MM.1S (cell line): ENCODE results near the gene RAB7A.

Source experiments
- DNase-seq: peaks from one replicate; pipeline ENCODE4 v3.0.0-alpha.2; 2015
- H2AFZ ChIP-seq: fragments of 300-600 bp; sonication (generic); 2 replicates; pipeline ENCODE4 v1.6.0; 2016; ENCODE audit warnings: antibody characterized with exemption, low read length
- H3F3A ChIP-seq: fragments of 300-600 bp; sonication (generic); 2 replicates; pipeline ENCODE4 v1.6.1; 2016; ENCODE audit warnings: mild to moderate bottlenecking, antibody characterized with exemption, low read length, moderate library complexity, mixed read lengths; ENCODE audit not compliant: insufficient read depth
- H3K27ac ChIP-seq: fragments of 300-600 bp; sonication (generic); 2 replicates; pipeline ENCODE4 v1.5.1; 2016; ENCODE audit warnings: mild to moderate bottlenecking, low read length
- H3K27me3 ChIP-seq: fragments of 300-600 bp; sonication (generic); replicated peaks from 2 replicates; pipeline ENCODE4 v1.6.0; 2016; ENCODE audit warnings: low read length; ENCODE audit not compliant: insufficient read depth
- H3K36me3 ChIP-seq: fragments of 300-600 bp; sonication (generic); replicated peaks from 2 replicates; pipeline ENCODE4 v1.6.1; 2016; ENCODE audit warnings: mild to moderate bottlenecking, low read length, mixed read lengths; ENCODE audit not compliant: insufficient read depth
- H3K4me1 ChIP-seq: fragments of 300-600 bp; sonication (generic); 2 replicates; pipeline ENCODE4 v1.6.1; 2016; ENCODE audit warnings: low read length, mixed read lengths
- H3K4me2 ChIP-seq: fragments of 300-600 bp; sonication (generic); 2 replicates; pipeline ENCODE4 v1.6.0; 2016; ENCODE audit warnings: low read depth, low read length
- H3K4me3 ChIP-seq: fragments of 300-600 bp; sonication (generic); 2 replicates; pipeline ENCODE4 v1.5.1; 2016; ENCODE audit warnings: low read length, mixed read lengths
- H3K79me2 ChIP-seq: fragments of 300-600 bp; sonication (generic); 2 replicates; pipeline ENCODE4 v1.6.1; 2016; ENCODE audit warnings: mixed run types, low read length, mixed read lengths
- H3K9ac ChIP-seq: fragments of 300-600 bp; sonication (generic); 2 replicates; pipeline ENCODE4 v1.6.1; 2016; ENCODE audit warnings: low read length, mixed read lengths
- H3K9me2 ChIP-seq: fragments of 300-600 bp; sonication (generic); replicated peaks from 2 replicates; pipeline ENCODE4 v1.6.1; 2016; ENCODE audit warnings: mild to moderate bottlenecking, low read length, mixed read lengths; ENCODE audit not compliant: insufficient read depth
- H3K9me3 ChIP-seq: fragments of 300-600 bp; sonication (generic); replicated peaks from 2 replicates; pipeline ENCODE4 v1.6.1; 2016; ENCODE audit warnings: mild to moderate bottlenecking, low read length, mixed read lengths; ENCODE audit not compliant: insufficient read depth
- H4K20me1 ChIP-seq: fragments of 300-600 bp; sonication (generic); 2 replicates; pipeline ENCODE4 v1.6.1; 2016; ENCODE audit warnings: mild to moderate bottlenecking, low read length, moderate library complexity, mixed read lengths; ENCODE audit not compliant: insufficient read depth
- EZH2 ChIP-seq: fragments of 300-600 bp; sonication (generic); optimal IDR thresholded peaks from 2 replicates; pipeline ENCODE3; 2017; ENCODE audit warnings: low read depth, mild to moderate bottlenecking, antibody characterized with exemption, low read length, mixed read lengths
- EZH2phosphoT487 ChIP-seq: fragments of 300-600 bp; sonication (generic); IDR thresholded peaks from 2 replicates; pipeline ENCODE4 v1.6.1; 2018; ENCODE audit warnings: antibody characterized with exemption, low read length
- TF ChIP-seq, protein P1 (sequence below): fragments of 300-600 bp; sonication (generic); IDR thresholded peaks from 2 replicates; pipeline ENCODE4 v1.5.1; 2016; ENCODE audit warnings: antibody characterized with exemption, low read length, mixed read lengths

Gene RAB7A

DNA sequence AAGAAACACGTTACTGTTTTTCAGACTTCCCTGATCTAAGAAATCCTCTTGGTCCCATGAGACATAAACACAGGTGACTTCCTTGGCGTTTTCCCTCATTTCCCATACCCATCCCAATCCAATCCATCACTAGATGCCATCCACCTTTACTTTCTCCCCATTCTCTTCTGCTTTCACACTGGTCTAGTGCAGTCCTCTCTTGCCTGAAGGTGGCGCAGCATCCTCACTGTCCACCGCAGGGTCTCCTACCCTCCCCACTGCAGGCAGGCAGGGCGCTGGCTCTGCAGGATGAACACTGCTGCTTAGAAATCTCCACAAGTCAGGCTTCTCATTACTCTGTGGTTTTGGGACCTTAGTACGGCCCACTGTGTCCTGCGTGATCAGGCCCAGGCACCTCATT is 58.2 kb downstream of the RAB7A start:
- Histone ChIP-seq H2AFZ (no peak overlapping the region), H3K4me3 (no peak overlapping the region), H3K79me2 (peaks cover 98% of the 10 kb centered on the region), H3K4me2 (no peak overlapping the region), H3K36me3 (no peaks in the 10 kb centered on the region), H3K27me3 (no peaks in the 10 kb centered on the region), H3K9me2 (no peaks in the 10 kb centered on the region), H3K4me1 (0 out of 2 replicates have a peak, but pooled peaks cover 3% of the 10 kb centered on the region), H3K27ac (no peak overlapping the region), H3K9ac (no peak overlapping the region), H4K20me1 (peaks cover 38% of the 10 kb centered on the region), H3K9me3 (no peaks in the 10 kb centered on the region), H3F3A (no peaks in the 10 kb centered on the region)
- TF ChIP-seq EZH2, result no peak
- TF ChIP-seq, protein P1, sequence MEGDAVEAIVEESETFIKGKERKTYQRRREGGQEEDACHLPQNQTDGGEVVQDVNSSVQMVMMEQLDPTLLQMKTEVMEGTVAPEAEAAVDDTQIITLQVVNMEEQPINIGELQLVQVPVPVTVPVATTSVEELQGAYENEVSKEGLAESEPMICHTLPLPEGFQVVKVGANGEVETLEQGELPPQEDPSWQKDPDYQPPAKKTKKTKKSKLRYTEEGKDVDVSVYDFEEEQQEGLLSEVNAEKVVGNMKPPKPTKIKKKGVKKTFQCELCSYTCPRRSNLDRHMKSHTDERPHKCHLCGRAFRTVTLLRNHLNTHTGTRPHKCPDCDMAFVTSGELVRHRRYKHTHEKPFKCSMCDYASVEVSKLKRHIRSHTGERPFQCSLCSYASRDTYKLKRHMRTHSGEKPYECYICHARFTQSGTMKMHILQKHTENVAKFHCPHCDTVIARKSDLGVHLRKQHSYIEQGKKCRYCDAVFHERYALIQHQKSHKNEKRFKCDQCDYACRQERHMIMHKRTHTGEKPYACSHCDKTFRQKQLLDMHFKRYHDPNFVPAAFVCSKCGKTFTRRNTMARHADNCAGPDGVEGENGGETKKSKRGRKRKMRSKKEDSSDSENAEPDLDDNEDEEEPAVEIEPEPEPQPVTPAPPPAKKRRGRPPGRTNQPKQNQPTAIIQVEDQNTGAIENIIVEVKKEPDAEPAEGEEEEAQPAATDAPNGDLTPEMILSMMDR, result 0 out of 2 replicates have a peak, but pooled peaks have one; percentile 16
- DNase-seq, result no peak

DNA sequence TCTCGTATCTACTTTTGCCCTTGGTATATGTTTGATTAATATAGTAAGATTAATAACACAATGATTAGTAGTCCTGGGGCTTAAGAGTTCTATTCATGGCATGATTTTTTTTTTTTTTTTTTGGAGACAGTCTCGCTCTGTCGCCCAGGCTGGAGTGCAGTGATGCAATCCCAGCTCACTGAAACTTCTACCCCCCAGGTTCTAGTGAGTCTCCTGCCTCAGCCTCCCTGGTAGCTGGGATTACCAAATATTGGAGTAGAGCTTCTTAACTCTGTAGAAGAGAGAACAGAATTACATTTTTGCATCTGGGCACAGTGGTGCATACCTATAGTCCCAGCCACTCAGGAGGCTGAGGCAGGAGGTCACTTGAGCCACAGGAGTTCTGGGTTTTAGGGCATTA is 58.9 kb downstream of the RAB7A start:
- Histone ChIP-seq H3K9ac (no peak overlapping the region), H3K4me3 (no peak overlapping the region), H3K9me3 (no peaks in the 10 kb centered on the region), H3K27me3 (no peaks in the 10 kb centered on the region), H3K27ac (no peak overlapping the region), H3K79me2 (peaks cover 99% of the 10 kb centered on the region), H4K20me1 (peaks cover 34% of the 10 kb centered on the region), H3K36me3 (no peaks in the 10 kb centered on the region), H3K4me2 (no peak overlapping the region), H3K9me2 (no peaks in the 10 kb centered on the region), H3K4me1 (0 out of 2 replicates have a peak, but pooled peaks cover 3% of the 10 kb centered on the region), H2AFZ (no peak overlapping the region), H3F3A (no peaks in the 10 kb centered on the region)
- DNase-seq, result no peak
- TF ChIP-seq EZH2 (no peak), EZH2phosphoT487 (no peak)
- TF ChIP-seq, protein P1, result no peak

DNA sequence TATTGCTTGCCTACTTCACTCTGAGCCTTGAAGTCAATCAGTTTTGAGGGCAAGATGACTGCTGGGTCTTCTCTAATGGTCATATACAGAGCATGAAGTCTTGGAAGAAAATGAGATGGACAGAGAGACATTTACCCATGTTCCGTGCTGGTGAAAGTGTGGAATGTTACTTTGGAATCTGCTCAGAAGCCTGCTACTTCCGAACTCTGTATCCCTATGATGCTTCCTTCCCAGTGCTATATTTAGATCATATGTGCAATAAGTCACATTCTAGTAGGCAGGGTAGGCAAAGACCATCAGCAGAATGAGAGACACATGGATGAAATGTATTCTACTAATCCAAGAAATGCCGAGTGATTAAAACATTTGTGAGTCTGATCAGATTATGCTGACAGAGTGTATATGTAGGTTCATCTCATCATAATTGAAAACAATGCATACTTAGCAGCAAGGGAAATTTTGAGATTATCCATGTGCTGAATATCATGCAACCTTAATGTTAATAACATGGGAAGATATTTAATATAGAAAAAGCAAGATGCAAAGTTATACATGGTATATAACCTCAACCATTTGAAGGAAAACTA is 60.5 kb downstream of the RAB7A start:
- no peak for DNase-seq
- H2AFZ ChIP-seq, result no peak overlapping the region
- H3K27me3 ChIP-seq, result no peaks in the 10 kb centered on the region
- H4K20me1 ChIP-seq, result peaks cover 17% of the 10 kb centered on the region
- no peak overlapping the region for H3K4me2 ChIP-seq
- peaks cover 99% of the 10 kb centered on the region for H3K79me2 ChIP-seq
- no peak overlapping the region for H3K9ac ChIP-seq
- H3K4me1 ChIP-seq, result 0 out of 2 replicates have a peak, but pooled peaks cover 3% of the 10 kb centered on the region
- no peaks in the 10 kb centered on the region for H3K36me3 ChIP-seq
- no peak overlapping the region for H3K27ac ChIP-seq
- H3F3A ChIP-seq, result no peaks in the 10 kb centered on the region
- no peaks in the 10 kb centered on the region for H3K9me2 ChIP-seq
- no peaks in the 10 kb centered on the region for H3K9me3 ChIP-seq
- TF ChIP-seq, protein P1, result no peak
- TF ChIP-seq EZH2 (no peak), EZH2phosphoT487 (no peak)
- no peak overlapping the region for H3K4me3 ChIP-seq
